Globus pallidus (tissue), 1 donor: ENCODE results near the gene BPIFB4.
A peak's percentile ranks its signal among the peaks of the same experiment; 100 is the strongest.

ENCODE experiments used
- DNase-seq: peaks from one replicate; pipeline ENCODE4 v3.0.0-alpha.2; 2015; ENCODE audit warnings: low spot score

BPIFB4 gene

DNA sequence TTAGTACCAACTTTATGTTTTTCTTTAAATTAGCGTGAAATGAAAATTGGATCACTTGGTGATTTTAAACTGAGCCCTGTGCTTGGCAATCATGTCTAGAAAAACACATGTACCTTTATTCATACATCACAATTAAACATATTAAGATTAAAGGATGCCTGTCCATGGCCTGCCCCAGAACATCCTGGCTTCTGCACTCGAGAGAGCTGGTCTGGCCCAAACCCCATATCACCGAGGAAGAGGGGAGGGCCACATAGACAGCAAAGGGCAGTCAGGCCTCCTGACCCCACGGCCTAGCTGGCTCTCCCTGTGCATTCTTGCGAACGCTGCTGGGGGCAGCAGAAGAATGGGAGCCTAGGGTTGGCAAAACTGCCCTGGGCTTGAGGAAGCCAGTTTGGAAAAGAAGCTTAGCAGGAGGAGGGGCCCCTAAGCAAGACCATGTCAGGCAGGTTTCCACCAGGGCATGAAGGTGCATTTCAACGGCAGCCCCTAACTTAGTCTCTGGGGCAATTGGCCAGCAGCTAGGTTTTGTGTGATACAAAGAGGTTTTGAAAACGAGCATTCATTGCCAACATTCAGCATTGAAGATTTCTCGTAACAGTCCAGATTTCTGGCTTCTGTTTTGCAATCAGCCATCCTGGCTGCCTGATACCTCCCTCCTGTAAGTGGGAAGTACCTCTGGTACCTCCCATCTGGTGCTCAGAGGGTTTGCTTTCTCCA, 17.2 kb upstream of the BPIFB4 start:
- no peak for DNase-seq

- no peak for DNase-seq
These were observed 16.7 kb upstream of the BPIFB4 start for GRCh38 chr20:33062825-33063149.

- no peak for DNase-seq
These were observed 16.2 kb upstream of the BPIFB4 start for GRCh38 chr20:33063271-33063670.

GRCh38 chr20:33064572-33065287, 14.7 kb upstream of the BPIFB4 start:
- DNase-seq, result no peak

DNA sequence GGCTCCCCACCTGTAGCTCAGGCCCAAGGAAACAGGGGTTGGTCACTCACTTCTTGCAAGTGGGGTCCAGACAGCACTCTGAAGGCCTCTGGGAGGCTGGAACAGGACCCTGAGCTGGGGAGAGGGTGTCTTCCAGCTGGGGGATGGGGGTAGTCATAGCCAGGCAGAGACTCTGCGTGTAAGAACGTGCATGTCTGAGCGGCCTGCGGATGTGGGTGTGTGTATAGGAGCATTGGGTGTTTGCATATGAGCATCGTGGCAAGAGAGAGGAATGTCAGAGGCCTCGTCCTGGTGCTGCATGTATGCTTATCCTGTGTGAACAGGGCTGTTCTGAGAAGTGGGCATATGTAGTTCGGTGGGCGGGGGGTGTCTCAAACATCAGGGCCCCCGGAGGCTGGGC, 13.7 kb upstream of the BPIFB4 start:
- no peak for DNase-seq

DNA sequence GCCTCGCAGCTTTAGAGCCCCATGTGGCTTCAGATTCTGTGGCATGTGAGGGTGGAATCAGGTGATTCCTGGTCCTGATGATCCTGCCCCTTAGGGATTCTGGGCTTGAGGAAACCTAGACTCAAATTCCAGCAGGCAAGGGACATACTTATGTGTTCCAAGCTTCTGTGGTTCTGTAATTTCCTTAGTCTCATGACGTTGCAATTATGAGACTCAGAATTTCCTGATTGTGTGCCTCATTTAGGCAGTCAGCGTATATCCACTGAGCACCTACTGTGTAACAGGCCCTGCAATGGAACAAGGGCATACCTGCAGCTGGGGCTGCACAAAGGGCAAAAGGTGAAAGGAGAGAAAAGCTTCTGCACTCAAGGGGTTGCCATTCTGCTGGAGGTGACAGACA, 11.6 kb upstream of the BPIFB4 start:
- DNase-seq, result no peak

- DNase-seq, result no peak
These were observed 11.0 kb upstream of the BPIFB4 start for GRCh38 chr20:33068251-33068939.

DNA sequence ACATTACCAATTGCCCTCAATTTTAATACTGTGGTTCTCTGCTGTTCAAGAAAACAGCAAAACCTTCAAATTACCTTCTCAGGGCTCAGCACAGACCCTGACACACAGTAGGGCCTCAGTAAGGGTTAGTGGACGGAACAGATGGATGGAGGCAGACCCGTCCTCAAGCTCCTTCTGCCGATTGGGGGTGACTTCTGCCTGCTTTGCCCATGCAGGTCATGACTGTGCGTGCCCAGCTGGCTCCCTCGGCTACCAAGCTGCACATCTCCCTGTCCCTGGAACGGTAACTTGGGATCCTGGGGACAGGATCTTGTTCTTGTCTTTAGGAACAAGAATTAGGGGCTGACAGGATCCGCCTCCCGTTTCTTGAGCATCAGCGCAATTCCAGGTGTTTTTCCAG, 9.8 kb upstream of the BPIFB4 start:
- DNase-seq, result no peak

DNA sequence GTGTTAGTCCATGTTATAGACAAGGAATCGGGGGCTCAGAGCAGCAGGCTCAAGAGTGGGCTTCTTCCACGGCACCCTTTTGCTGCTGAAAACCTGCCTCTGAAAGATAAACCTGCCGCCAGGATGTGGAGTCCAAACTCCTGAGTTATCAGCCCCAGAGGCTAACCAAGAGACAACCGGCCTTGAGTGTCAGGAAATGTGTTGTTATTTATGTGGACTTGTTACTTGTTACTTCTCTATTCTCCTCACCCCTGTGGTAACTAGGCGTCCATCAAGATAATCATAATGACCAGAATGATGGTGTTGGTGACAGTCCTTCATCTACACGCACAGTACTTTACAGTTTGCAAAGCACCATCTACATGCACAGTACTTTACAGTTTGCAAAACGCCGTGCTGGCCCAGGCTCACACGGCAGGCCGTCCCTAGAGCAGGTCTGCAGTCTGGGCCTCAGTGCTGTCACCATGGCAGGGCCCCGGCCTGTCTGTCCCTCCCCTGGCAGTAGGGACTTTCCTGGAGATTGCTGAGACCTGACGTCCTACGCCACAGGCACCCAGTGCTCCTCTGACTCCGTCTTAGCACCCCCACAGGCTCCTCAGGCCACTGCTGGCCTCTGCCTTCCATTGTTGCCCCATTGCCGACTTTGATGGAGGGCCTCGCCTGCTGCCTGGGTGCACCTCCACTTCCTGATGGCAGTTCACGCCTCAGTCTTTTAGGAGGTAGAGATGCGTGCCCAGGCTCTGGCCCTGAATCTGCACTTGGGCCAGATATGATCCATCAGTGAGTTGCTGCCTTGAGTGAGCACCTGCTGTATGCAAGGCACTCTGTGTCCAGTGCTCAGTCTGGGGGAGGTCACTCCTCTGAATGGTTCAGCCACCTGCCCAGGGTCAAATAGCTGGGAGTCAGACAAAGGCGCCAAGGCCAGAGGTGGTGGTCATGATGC, 9.1 kb upstream of the BPIFB4 start:
- no peak for DNase-seq

GRCh38 chr20:33071198-33071597, 8.2 kb upstream of the BPIFB4 start:
- DNase-seq, result no peak

DNA sequence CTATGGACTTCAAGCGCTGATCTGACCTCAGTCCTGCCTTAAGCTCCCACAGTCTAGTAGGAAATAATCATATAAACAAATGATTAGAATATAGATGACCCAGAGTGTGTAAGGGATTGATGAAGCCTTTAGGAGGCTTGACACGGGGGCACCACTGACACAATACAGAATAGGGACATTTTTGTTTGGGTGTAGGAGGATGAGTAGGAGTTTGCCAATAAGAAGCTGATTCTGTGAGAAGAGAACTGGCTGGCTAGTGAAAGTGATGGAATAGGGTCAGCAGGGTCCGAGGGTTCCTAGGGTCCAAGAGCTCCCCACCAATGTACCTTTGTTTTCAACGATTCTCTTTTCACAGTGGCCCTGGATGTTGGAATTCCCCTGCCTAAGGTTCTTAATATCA, 7.1 kb upstream of the BPIFB4 start:
- DNase-seq, result no peak

DNA sequence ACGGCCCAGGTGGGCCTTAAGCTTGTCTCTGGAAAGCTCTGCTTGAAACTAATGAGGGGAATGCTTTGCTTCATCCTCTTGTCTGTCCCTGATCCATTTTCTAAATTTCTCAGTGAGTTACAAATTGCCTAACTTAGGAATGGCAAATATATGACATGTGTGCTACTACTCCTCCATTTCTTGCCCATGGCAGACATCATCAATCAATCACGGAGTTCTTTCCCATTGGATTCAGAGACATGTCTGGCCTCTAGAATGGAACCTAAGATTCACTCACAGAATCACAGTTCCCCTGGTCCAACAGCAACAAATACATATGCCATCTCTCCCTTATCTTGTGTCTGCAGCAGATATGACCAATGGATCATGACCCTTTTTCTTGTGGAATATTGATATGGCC, 6.6 kb upstream of the BPIFB4 start:
- no peak for DNase-seq

GRCh38 chr20:33074675-33075074, 4.8 kb upstream of the BPIFB4 start:
- no peak for DNase-seq

DNA sequence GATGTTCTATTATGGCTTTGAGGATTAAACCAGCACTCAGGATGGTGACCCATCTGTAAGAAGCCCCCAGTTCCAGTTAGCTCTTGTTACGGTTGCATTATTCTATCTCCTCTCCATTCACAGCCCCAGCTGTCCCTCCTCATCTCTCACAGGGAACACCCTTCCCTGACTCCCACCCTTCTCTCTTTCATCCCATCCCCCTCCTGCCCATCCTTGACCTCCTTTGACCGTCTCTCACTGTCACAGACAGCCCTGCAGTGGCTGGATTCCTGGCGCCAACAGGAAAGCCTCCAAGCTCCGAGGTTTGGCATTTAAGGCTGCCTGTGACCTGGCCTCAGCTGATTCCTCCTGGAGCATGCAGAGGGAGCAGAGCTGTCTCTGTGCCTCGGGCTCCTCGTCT, 4.2 kb upstream of the BPIFB4 start:
- DNase-seq, result no peak

DNA sequence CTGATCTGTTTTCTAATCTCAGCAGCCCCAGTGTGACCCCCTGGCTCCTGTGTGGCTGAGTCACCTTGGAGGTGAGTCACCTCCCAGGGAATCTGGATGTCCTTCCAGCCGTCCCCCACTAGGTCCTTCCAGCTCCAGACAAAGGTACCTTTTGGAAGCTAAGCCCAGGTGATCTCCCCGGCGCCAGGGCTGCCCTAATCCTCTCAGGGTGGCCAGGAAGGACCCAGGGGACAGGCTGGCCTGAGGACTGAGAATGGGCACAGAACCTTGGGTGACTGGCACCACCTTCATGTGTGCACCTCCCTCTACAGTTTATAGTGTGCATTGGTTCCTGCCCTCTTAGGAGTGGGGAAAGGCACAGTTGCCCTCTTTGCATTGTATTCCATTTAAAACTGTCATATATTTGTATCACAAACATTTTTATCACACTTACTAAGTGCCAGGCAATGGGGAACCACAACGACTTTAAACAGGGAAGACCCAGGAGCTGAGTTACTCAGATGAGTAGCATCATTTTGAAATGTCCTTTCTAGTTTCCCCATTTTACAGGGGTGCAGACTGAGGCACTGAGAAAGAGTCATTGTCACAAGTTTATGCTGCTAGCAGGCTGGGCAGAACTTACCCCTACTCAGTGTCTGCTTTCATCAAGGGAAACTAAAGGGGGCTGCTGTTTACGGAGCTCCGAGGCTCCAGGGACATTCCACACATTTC, 2.6 kb upstream of the BPIFB4 start:
- peak; percentile 17 for DNase-seq

- DNase-seq, result no peak
These were observed 2.1 kb downstream of the BPIFB4 start for GRCh38 chr20:33081411-33082154.

- DNase-seq, result no peak
These were observed 3.1 kb downstream of the BPIFB4 start for GRCh38 chr20:33082546-33082945.

GRCh38 chr20:33083544-33084340, 4.3 kb downstream of the BPIFB4 start:
- no peak for DNase-seq

DNA sequence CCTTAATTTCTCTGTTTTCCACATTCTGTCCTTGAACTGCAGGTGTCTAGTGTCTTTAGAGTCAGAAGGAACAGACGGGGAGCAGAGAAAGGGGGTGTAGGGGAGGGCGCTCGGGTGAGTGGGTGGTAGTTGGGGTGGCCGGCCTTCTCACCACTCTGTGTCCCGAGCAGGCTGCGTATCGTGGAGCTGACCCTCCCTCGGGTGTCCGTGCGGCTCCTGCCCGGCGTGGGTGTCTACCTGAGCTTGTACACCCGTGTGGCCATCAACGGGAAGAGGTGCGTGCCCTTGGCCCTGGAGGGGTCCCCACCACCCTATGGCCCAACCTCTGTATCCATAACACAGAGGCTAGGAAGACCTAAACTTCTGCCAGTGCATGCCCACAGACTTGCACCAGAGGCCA, 5.3 kb downstream of the BPIFB4 start:
- DNase-seq, result no peak
